Fibroblast of lung (primary cell): Measurements from ENCODE around the gene ASIC1.

ENCODE experiments used
- CTCF ChIP-seq, 2 donors: IDR thresholded peaks in 1 of 2; conservative IDR thresholded peaks in 1 of 2; 1 replicate in 1 of 2; 2 replicates in 1 of 2; pipeline ENCODE4 v1.5.1; 2011 to 2012; ENCODE audit warnings: low read length in 2 of 2, control low read depth in 1 of 2, inconsistent platforms in 1 of 2, low read depth in 1 of 2, mild to moderate bottlenecking in 1 of 2
- EZH2 ChIP-seq: IDR thresholded peaks from 2 replicates; pipeline ENCODE4 v1.5.1; 2012; ENCODE audit warnings: low read length, control low read depth, mild to moderate bottlenecking; ENCODE audit errors: missing control alignments

- no peak for TF ChIP-seq CTCF (conservative IDR thresholded peaks at IDR 0.05 in 1 of 2, IDR thresholded peaks at IDR 0.05 in 1 of 2; ENCODE audit: low read depth in 1 of 2, low read length in 2 of 2)
- no peak for TF ChIP-seq EZH2
Observed at GRCh38 chr12:50120953-50121352, 63.6 kb downstream of the ASIC1 start.
